Renal pelvis (tissue), 4 donors: ENCODE measurements around the gene RNASE4. TPM values are rescaled to one million over a fixed set of nuclear protein-coding genes. Genes with fewer than 3 reads are reported as not detected.
"Not testable (repeated sequence)": the region's sequence is repeated elsewhere in the genome, so short reads cannot be mapped to it uniquely, and the experiment has no call there.

Experiments used
- DNase-seq: peaks from one replicate; pipeline ENCODE4 v3.0.0-alpha.2; 2013
- polyA plus RNA-seq, 3 donors: library from polyadenylated mRNA; unstranded; fragments of 120-200 nt; gene quantifications; one replicate each; pipeline ENCODE4 v1.2.1, GENCODE V29; 2013; ENCODE audit not compliant: insufficient read length in 3 of 3

RNASE4 gene
- polyA plus RNA-seq, 3 donors, result 1.3 to 4.4 (median 2.4) TPM

- no peak for DNase-seq
Measured at GRCh38 chr14:20733684-20734429, 49.5 kb downstream of the RNASE4 start.

GRCh38 chr14:20734430-20734806 is 50.1 kb downstream of the RNASE4 start:
- no peak for DNase-seq

- not testable (repeated sequence) for DNase-seq
Measured at GRCh38 chr14:20738292-20738691, 53.9 kb downstream of the RNASE4 start.

- no peak for DNase-seq
Measured at GRCh38 chr14:20742132-20742531, 57.8 kb downstream of the RNASE4 start.

- no peak for DNase-seq
Measured at GRCh38 chr14:20743556-20743955, 59.2 kb downstream of the RNASE4 start.

- DNase-seq, result no peak
Measured at GRCh38 chr14:20745571-20746358, 61.4 kb downstream of the RNASE4 start, which contains the start of gene EDDM3A. TSS of gene EDDM3A (plus strand) at chr14:20745887. CDS start at chr14:20747581, 1,694 bp downstream.

GRCh38 chr14:20746566-20746965 is 62.2 kb downstream of the RNASE4 start:
- DNase-seq, result no peak

GRCh38 chr14:20748439-20748838 is 64.1 kb downstream of the RNASE4 start:
- DNase-seq, result no peak

GRCh38 chr14:20750194-20750593 is 65.8 kb downstream of the RNASE4 start:
- no peak for DNase-seq

Other genes starting within 250 kb of the RNASE4 start
- under 1 TPM; 0.27 to 0.88 (median 0.56) TPM for gene KLHL33, start 248.4 kb upstream of the RNASE4 start, polyA plus RNA-seq
- gene OSGEP, start 229.7 kb upstream of the RNASE4 start, polyA plus RNA-seq, result 10 to 100 TPM; 48.5 to 87.7 (median 78.9) TPM
- gene APEX1, start 229.3 kb upstream of the RNASE4 start, polyA plus RNA-seq, result 100 to 1,000 TPM; 318 to 336 (median 334) TPM
- gene PIP4P1, start 223.1 kb upstream of the RNASE4 start, polyA plus RNA-seq, result 10 to 100 TPM; 33.9 to 37.6 (median 35.3) TPM
- gene PNP, start 215.2 kb upstream of the RNASE4 start, polyA plus RNA-seq, result 10 to 100 TPM; 67.6 to 80.2 (median 78.8) TPM
- under 1 TPM in 1 of 3 donors, not detected in 2; 0.23 TPM for gene RNASE10, start 179.0 kb upstream of the RNASE4 start, polyA plus RNA-seq
- not detected for gene RNASE9, start 123.5 kb upstream of the RNASE4 start, polyA plus RNA-seq
- gene RNASE11, start 96.6 kb upstream of the RNASE4 start, polyA plus RNA-seq, result not detected
- gene RNASE12, start 93.2 kb upstream of the RNASE4 start, polyA plus RNA-seq, result not detected
- gene OR6S1, start 42.9 kb upstream of the RNASE4 start, polyA plus RNA-seq, result not detected
- 1 to 10 TPM; 2.7 to 4.2 (median 3.4) TPM for gene ANG, start 4.2 kb downstream of the RNASE4 start, polyA plus RNA-seq
- under 1 TPM in 2 of 3 donors, not detected in 1; 0.21 to 0.31 TPM for gene EDDM3A, start 61.3 kb downstream of the RNASE4 start, polyA plus RNA-seq
- under 1 TPM in 1 of 3 donors, not detected in 2; 0.19 TPM for gene EDDM3B, start 83.8 kb downstream of the RNASE4 start, polyA plus RNA-seq
- gene RNASE6, start 96.7 kb downstream of the RNASE4 start, polyA plus RNA-seq, result 1 to 10 TPM; 5.2 to 6.8 (median 5.3) TPM
- gene RNASE1, start 118.3 kb downstream of the RNASE4 start, polyA plus RNA-seq, result 100 to 1,000 TPM; 127 to 202 (median 145) TPM
- gene RNASE3, start 206.8 kb downstream of the RNASE4 start, polyA plus RNA-seq, result 1 to 10 TPM in 1 of 3 donors, under 1 TPM in 2; 0.52 to 1.4 (median 0.77) TPM